Measurements from ENCODE around the gene METTL15. TPM values are rescaled to one million over a fixed set of nuclear protein-coding genes. Genes with fewer than 3 reads are reported as not detected.

Gene METTL15
- total and polyA plus RNA-seq, 2 of the 8 experiments (the other 6 are each of a cell fraction or from before 2014, with no cell fraction given): 5.4 to 10.5 TPM

DNA sequence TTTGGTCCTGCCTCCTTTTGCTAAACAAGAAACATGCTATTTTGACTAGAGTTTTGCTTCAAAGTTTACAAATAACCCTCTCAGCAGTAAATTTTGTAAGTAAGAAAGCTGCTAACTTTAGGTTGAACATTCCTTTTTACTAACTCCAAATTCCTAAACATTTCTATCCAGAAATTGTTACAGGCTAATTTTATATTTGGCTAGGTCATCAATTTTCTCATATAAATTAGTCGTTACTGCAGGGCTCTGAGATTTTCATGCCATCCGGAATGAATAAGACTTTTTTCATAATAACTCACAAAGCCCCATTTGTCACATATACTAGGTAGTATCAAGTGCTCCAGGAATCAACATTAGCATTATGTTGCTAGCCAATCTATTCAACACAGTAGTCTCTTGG lies 143.1 kb downstream of the METTL15 start (continued):
- TF ChIP-seq, protein P1, sequence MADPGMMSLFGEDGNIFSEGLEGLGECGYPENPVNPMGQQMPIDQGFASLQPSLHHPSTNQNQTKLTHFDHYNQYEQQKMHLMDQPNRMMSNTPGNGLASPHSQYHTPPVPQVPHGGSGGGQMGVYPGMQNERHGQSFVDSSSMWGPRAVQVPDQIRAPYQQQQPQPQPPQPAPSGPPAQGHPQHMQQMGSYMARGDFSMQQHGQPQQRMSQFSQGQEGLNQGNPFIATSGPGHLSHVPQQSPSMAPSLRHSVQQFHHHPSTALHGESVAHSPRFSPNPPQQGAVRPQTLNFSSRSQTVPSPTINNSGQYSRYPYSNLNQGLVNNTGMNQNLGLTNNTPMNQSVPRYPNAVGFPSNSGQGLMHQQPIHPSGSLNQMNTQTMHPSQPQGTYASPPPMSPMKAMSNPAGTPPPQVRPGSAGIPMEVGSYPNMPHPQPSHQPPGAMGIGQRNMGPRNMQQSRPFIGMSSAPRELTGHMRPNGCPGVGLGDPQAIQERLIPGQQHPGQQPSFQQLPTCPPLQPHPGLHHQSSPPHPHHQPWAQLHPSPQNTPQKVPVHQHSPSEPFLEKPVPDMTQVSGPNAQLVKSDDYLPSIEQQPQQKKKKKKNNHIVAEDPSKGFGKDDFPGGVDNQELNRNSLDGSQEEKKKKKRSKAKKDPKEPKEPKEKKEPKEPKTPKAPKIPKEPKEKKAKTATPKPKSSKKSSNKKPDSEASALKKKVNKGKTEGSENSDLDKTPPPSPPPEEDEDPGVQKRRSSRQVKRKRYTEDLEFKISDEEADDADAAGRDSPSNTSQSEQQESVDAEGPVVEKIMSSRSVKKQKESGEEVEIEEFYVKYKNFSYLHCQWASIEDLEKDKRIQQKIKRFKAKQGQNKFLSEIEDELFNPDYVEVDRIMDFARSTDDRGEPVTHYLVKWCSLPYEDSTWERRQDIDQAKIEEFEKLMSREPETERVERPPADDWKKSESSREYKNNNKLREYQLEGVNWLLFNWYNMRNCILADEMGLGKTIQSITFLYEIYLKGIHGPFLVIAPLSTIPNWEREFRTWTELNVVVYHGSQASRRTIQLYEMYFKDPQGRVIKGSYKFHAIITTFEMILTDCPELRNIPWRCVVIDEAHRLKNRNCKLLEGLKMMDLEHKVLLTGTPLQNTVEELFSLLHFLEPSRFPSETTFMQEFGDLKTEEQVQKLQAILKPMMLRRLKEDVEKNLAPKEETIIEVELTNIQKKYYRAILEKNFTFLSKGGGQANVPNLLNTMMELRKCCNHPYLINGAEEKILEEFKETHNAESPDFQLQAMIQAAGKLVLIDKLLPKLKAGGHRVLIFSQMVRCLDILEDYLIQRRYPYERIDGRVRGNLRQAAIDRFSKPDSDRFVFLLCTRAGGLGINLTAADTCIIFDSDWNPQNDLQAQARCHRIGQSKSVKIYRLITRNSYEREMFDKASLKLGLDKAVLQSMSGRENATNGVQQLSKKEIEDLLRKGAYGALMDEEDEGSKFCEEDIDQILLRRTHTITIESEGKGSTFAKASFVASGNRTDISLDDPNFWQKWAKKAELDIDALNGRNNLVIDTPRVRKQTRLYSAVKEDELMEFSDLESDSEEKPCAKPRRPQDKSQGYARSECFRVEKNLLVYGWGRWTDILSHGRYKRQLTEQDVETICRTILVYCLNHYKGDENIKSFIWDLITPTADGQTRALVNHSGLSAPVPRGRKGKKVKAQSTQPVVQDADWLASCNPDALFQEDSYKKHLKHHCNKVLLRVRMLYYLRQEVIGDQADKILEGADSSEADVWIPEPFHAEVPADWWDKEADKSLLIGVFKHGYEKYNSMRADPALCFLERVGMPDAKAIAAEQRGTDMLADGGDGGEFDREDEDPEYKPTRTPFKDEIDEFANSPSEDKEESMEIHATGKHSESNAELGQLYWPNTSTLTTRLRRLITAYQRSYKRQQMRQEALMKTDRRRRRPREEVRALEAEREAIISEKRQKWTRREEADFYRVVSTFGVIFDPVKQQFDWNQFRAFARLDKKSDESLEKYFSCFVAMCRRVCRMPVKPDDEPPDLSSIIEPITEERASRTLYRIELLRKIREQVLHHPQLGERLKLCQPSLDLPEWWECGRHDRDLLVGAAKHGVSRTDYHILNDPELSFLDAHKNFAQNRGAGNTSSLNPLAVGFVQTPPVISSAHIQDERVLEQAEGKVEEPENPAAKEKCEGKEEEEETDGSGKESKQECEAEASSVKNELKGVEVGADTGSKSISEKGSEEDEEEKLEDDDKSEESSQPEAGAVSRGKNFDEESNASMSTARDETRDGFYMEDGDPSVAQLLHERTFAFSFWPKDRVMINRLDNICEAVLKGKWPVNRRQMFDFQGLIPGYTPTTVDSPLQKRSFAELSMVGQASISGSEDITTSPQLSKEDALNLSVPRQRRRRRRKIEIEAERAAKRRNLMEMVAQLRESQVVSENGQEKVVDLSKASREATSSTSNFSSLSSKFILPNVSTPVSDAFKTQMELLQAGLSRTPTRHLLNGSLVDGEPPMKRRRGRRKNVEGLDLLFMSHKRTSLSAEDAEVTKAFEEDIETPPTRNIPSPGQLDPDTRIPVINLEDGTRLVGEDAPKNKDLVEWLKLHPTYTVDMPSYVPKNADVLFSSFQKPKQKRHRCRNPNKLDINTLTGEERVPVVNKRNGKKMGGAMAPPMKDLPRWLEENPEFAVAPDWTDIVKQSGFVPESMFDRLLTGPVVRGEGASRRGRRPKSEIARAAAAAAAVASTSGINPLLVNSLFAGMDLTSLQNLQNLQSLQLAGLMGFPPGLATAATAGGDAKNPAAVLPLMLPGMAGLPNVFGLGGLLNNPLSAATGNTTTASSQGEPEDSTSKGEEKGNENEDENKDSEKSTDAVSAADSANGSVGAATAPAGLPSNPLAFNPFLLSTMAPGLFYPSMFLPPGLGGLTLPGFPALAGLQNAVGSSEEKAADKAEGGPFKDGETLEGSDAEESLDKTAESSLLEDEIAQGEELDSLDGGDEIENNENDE (IDR thresholded peaks at IDR 0.05; ENCODE audit: insufficient replicate concordance, low read length): no peak
- TF ChIP-seq HDAC6 (IDR thresholded peaks at IDR 0.05; ENCODE audit: low read depth, low read length) (no peak), GTF2F1 (IDR thresholded peaks at IDR 0.05; ENCODE audit: borderline replicate concordance, low read depth, low read length) (no peak), ASH2L (IDR thresholded peaks at IDR 0.05; ENCODE audit: low read length) (no peak), SAP30 (IDR thresholded peaks at IDR 0.05; ENCODE audit: insufficient read depth, insufficient replicate concordance, low read length) (no peak), CBX8 (IDR thresholded peaks at IDR 0.05; ENCODE audit: borderline replicate concordance, low read depth, low read length) (no peak)
